Transverse colon (tissue), 4 donors: ENCODE data around the gene AREG. TPM values are rescaled to one million over a fixed set of nuclear protein-coding genes. Genes with fewer than 3 reads are reported as not detected.

Source experiments
- DNase-seq: peaks from one replicate; pipeline ENCODE4 v3.0.0-alpha.2; 2019
- H3K27ac ChIP-seq, 4 donors: fragments of 200-600 bp; sonication (generic); 2 replicates each; pipeline ENCODE4 v1.5.1; 2016 to 2018; ENCODE audit warnings: inconsistent platforms in 4 of 4
- H3K27me3 ChIP-seq: fragments of 200-600 bp; sonication (generic); 2 replicates; pipeline ENCODE4 v1.5.1; 2017; ENCODE audit warnings: inconsistent platforms
- H3K36me3 ChIP-seq, 4 donors: fragments of 200-600 bp; sonication (generic); 2 replicates each; pipeline ENCODE4 v1.5.1; 2017 to 2019; ENCODE audit warnings: inconsistent platforms in 4 of 4
- H3K4me1 ChIP-seq, 4 donors: fragments of 200-600 bp; sonication (generic); 2 replicates each; pipeline ENCODE4 v1.5.1; 2017 to 2020; ENCODE audit warnings: inconsistent platforms in 4 of 4
- H3K4me3 ChIP-seq, 4 donors: fragments of 200-600 bp; sonication (generic); 1 replicate in 1 of 4; 2 replicates in 3 of 4; pipeline versions ENCODE4 v1.5.1 to v1.6.1; 2017 to 2019; ENCODE audit warnings: inconsistent platforms in 4 of 4
- H3K9me3 ChIP-seq, 2 donors: fragments of 200-600 bp; sonication (generic); 2 replicates each; pipeline ENCODE4 v1.5.1; 2017 to 2019; ENCODE audit warnings: inconsistent platforms in 2 of 2
- CTCF ChIP-seq, 5 experiments: fragments of 200-600 bp in 3 of 5; fragments of 450-650 bp in 2 of 5; sonication (generic) in 3 of 5; IDR thresholded peaks; 1 replicate in 2 of 5; 2 replicates in 3 of 5; pipeline ENCODE4 v1.5.1; 2016 to 2017; ENCODE audit warnings: antibody characterized with exemption in 5 of 5, inconsistent platforms in 3 of 5, mild to moderate bottlenecking in 2 of 5, moderate library complexity in 1 of 5
- EP300 ChIP-seq: sonication (generic); formaldehyde crosslinking; IDR thresholded peaks from one replicate; pipeline ENCODE4 v1.6.1; 2017; ENCODE audit warnings: antibody characterized with exemption, low read depth
- POLR2A ChIP-seq: fragments of 450-650 bp; IDR thresholded peaks from one replicate; pipeline ENCODE4 v1.6.1; 2016; ENCODE audit warnings: antibody characterized with exemption, mild to moderate bottlenecking, moderate library complexity
- POLR2AphosphoS5 ChIP-seq, 3 donors: sonication (generic); formaldehyde crosslinking; IDR thresholded peaks; one replicate each; pipeline ENCODE4 v1.6.1; 2016; ENCODE audit warnings: antibody characterized with exemption in 3 of 3
- WGBS, 2 donors: methylation state at CpG; one replicate each; pipeline ENCODE4 v1.1.5; 2018; ENCODE audit warnings: low coverage in 1 of 2; 5-methylcytosine and 5-hydroxymethylcytosine counted together
- in situ Hi-C, 4 donors: fragments of 200-750 bp; cut with MboI; loops; one replicate each; pipeline versions ENCODE4 v1.15.0 to v1.15.1; 2017; ENCODE audit warnings: low sequenced_read_pairs in 3 of 4, low pct_ligation_motif_present in 1 of 4, low pct_unique_long_range_greater_than_20kb in 1 of 4
- intact Hi-C: fragments of 100-400 bp; cut with DNase I; formaldehyde crosslinking; loops from one replicate; pipeline ENCODE4 v1.15.1; 2023; ENCODE audit warnings: low total_unique reads
- total RNA-seq, 4 donors: library from RNA; depleted of rRNA; stranded (reverse); fragments of >200 nt; gene quantifications; one replicate each; pipeline ENCODE4 v1.1.0, GENCODE V29; 2016

AREG gene
- total RNA-seq, 4 donors from 2014 or later, result 16.4 to 44.2 (median 27.1) TPM

DNA sequence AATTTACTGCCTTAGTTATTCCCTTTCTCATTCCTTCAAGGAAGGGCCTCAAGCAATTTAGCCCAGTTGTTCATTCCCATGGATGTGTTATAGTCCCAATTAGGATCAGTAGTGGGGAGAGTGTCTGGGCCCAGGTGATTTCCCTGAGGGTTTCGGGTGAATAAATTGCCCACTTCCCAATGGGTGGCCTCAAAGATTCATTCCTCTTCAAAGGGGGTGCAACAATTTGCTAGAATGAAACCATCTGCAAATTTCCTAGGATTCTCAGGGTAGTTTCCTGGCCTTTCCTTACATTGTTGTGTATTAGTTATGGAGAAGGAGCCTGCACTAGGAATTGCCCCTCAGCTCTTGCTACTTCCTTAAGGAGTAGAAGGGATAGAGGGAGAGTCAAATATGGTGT, 6.3 kb upstream of the AREG start:
- 85% methylated on average over 1 of the region's 1 CpG; no CpG with 5 or more reads in 1 of the 2 donors for WGBS, 2 donors
- no peak overlapping the region for H3K27ac ChIP-seq
- DNase-seq, result no peak
- H3K36me3 ChIP-seq, result no peaks in the 10 kb centered on the region
- H3K4me3 ChIP-seq, result no peak overlapping the region
- intact Hi-C loops, result no loop called here
- no peaks in the 10 kb centered on the region for H3K4me1 ChIP-seq
- H3K9me3 ChIP-seq, result no peaks in the 10 kb centered on the region
- H3K27me3 ChIP-seq, result no peaks in the 10 kb centered on the region
- TF ChIP-seq POLR2A, result no peak
- in situ Hi-C loops, result no loop called here

GRCh38 chr4:74439952-74440351, 5.0 kb upstream of the AREG start:
- WGBS, 2 donors, result 88 to 97% methylated on average over 5 to 7 of the region's 7 CpGs
- Histone ChIP-seq H3K4me1 (peaks cover 0 to 2% (median 0%) of the 10 kb centered on the region in 4 donors), H3K9me3 (no peaks in the 10 kb centered on the region), H3K36me3 (no peaks in the 10 kb centered on the region), H3K27ac (no peak overlapping the region), H3K4me3 (no peak overlapping the region), H3K27me3 (no peaks in the 10 kb centered on the region)
- in situ Hi-C loops (no loop called here), intact Hi-C loops (no loop called here)
- DNase-seq, result no peak
- TF ChIP-seq CTCF (IDR thresholded peaks at IDR 0.05) (no peak), POLR2A (no peak), POLR2AphosphoS5 (IDR thresholded peaks at IDR 0.05) (no peak), EP300 (no peak)

GRCh38 chr4:74440356-74440755, 4.6 kb upstream of the AREG start:
- no peak for DNase-seq
- no peaks in the 10 kb centered on the region for H3K27me3 ChIP-seq
- H3K36me3 ChIP-seq, result no peaks in the 10 kb centered on the region
- no peaks in the 10 kb centered on the region for H3K9me3 ChIP-seq
- peaks cover 0 to 5% (median 0%) of the 10 kb centered on the region in 4 donors for H3K4me1 ChIP-seq
- H3K27ac ChIP-seq, result no peak overlapping the region
- 92% methylated on average over 4 of the region's 4 CpGs; no CpG with 5 or more reads in 1 of the 2 donors for WGBS, 2 donors
- in situ Hi-C loops (no loop called here), intact Hi-C loops (no loop called here)
- H3K4me3 ChIP-seq, result no peak overlapping the region
- TF ChIP-seq CTCF (IDR thresholded peaks at IDR 0.05) (no peak), EP300 (no peak), POLR2A (no peak), POLR2AphosphoS5 (IDR thresholded peaks at IDR 0.05) (no peak)

- 97 to 100% methylated on average over 3 of the region's 3 CpGs for WGBS, 2 donors
- no peaks in the 10 kb centered on the region for H3K36me3 ChIP-seq
- intact Hi-C loops, result no loop called here
- TF ChIP-seq POLR2A (no peak), CTCF (IDR thresholded peaks at IDR 0.05) (no peak), POLR2AphosphoS5 (IDR thresholded peaks at IDR 0.05) (no peak), EP300 (no peak)
- H3K4me1 ChIP-seq, result peaks cover 0 to 8% (median 2%) of the 10 kb centered on the region in 4 donors
- H3K27me3 ChIP-seq, result no peaks in the 10 kb centered on the region
- DNase-seq, result no peak
- no peaks in the 10 kb centered on the region for H3K9me3 ChIP-seq
- in situ Hi-C loops, result no loop called here
- H3K4me3 ChIP-seq, result no peak overlapping the region
- H3K27ac ChIP-seq, result no peak overlapping the region
Measured at GRCh38 chr4:74441744-74442143, 3.2 kb upstream of the AREG start.
